Measurements from ENCODE around the gene NOL4L.

Gene NOL4L

GRCh38 chr20:32563311-32564272 is 21.5 kb downstream of the NOL4L start:
- H3K9me2 ChIP-seq (replicated peaks; ENCODE audit: insufficient read depth, low read length): no peaks in the 10 kb centered on the region

DNA sequence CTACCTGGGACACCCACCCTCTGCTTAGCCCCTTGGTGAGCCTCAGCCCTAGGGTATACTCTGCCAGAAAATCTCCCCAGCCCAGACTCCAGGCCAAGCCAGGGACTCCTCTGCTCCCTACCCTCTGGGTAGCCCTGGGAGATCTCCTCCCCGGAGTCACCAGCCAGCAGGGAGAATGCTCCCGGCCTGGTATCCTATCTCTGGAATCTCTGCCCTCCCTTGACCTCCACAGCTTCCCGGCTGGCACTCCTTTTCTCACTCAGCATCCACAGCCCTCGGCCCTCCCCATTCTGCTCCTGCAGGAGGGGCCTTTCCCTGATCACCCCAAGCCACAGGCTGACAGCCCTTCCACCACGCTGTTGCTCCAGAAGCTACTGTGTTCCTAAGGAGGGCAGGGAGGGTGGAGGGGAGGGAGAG is 22.6 kb downstream of the NOL4L start:
- H3K36me3 ChIP-seq (ENCODE audit: low read length): no peaks in the 10 kb centered on the region

More at GRCh38 chr20:32563311-32564272, 21.5 kb downstream of the NOL4L start:
- no peak overlapping the region for H3K4me3 ChIP-seq (ENCODE audit: insufficient read depth, low read length, poor library complexity, severe bottlenecking)
- H3K9ac ChIP-seq (ENCODE audit: low read length): no peak overlapping the region
- H3K9me3 ChIP-seq (ENCODE audit: insufficient read depth, low read length): no peaks in the 10 kb centered on the region
- no peak overlapping the region for H3K4me2 ChIP-seq (ENCODE audit: low read depth, low read length, poor library complexity, severe bottlenecking)
- no peaks in the 10 kb centered on the region for H3K79me2 ChIP-seq (ENCODE audit: insufficient read depth, low read length)
- no peak overlapping the region for H3K27ac ChIP-seq (ENCODE audit: low read depth, low read length)
- H3K36me3 ChIP-seq (ENCODE audit: low read length): no peaks in the 10 kb centered on the region
- H3F3A ChIP-seq (ENCODE audit: insufficient read depth): no peaks in the 10 kb centered on the region
- no peak overlapping the region for H2AFZ ChIP-seq (ENCODE audit: low read depth, low read length, severe bottlenecking)
- no peak for TF ChIP-seq CTCF (IDR thresholded peaks at IDR 0.05; ENCODE audit: insufficient read depth, low read length, poor library complexity, severe bottlenecking)
- no peak for TF ChIP-seq EZH2phosphoT487 (conservative IDR thresholded peaks at IDR 0.05; ENCODE audit: low read length)
- no peaks in the 10 kb centered on the region for H4K20me1 ChIP-seq (ENCODE audit: low read depth, low read length)
- no peaks in the 10 kb centered on the region for H3K27me3 ChIP-seq (ENCODE audit: low read length)

GRCh38 chr20:32560989-32561830 is 23.9 kb downstream of the NOL4L start:
- Histone ChIP-seq H3K36me3 (ENCODE audit: low read length) (no peaks in the 10 kb centered on the region), H3K4me3 (ENCODE audit: insufficient read depth, low read length, poor library complexity, severe bottlenecking) (no peak overlapping the region), H4K20me1 (ENCODE audit: low read depth, low read length) (no peaks in the 10 kb centered on the region), H3F3A (ENCODE audit: insufficient read depth) (no peaks in the 10 kb centered on the region), H3K79me2 (ENCODE audit: insufficient read depth, low read length) (no peaks in the 10 kb centered on the region), H3K27ac (ENCODE audit: low read depth, low read length) (no peak overlapping the region), H2AFZ (ENCODE audit: low read depth, low read length, severe bottlenecking) (no peak overlapping the region), H3K9me3 (ENCODE audit: insufficient read depth, low read length) (no peaks in the 10 kb centered on the region), H3K27me3 (ENCODE audit: low read length) (no peaks in the 10 kb centered on the region), H3K9ac (ENCODE audit: low read length) (no peak overlapping the region), H3K4me2 (ENCODE audit: low read depth, low read length, poor library complexity, severe bottlenecking) (no peak overlapping the region), H3K9me2 (replicated peaks; ENCODE audit: insufficient read depth, low read length) (no peaks in the 10 kb centered on the region)
- no peak for TF ChIP-seq EZH2phosphoT487 (conservative IDR thresholded peaks at IDR 0.05; ENCODE audit: low read length)
- TF ChIP-seq CTCF (IDR thresholded peaks at IDR 0.05; ENCODE audit: insufficient read depth, low read length, poor library complexity, severe bottlenecking): no peak

More for the DNA sequence above, 22.6 kb downstream of the NOL4L start:
- Histone ChIP-seq H4K20me1 (ENCODE audit: low read depth, low read length) (no peaks in the 10 kb centered on the region), H3K9me3 (ENCODE audit: insufficient read depth, low read length) (no peaks in the 10 kb centered on the region), H3K9ac (ENCODE audit: low read length) (no peak overlapping the region), H3K9me2 (replicated peaks; ENCODE audit: insufficient read depth, low read length) (no peaks in the 10 kb centered on the region), H3K79me2 (ENCODE audit: insufficient read depth, low read length) (no peaks in the 10 kb centered on the region), H3K4me2 (ENCODE audit: low read depth, low read length, poor library complexity, severe bottlenecking) (no peak overlapping the region), H3K4me3 (ENCODE audit: insufficient read depth, low read length, poor library complexity, severe bottlenecking) (no peak overlapping the region), H3F3A (ENCODE audit: insufficient read depth) (no peaks in the 10 kb centered on the region), H2AFZ (ENCODE audit: low read depth, low read length, severe bottlenecking) (no peak overlapping the region), H3K27ac (ENCODE audit: low read depth, low read length) (no peak overlapping the region), H3K27me3 (ENCODE audit: low read length) (no peaks in the 10 kb centered on the region)
- no peak for TF ChIP-seq EZH2phosphoT487 (conservative IDR thresholded peaks at IDR 0.05; ENCODE audit: low read length)
- no peak for TF ChIP-seq CTCF (IDR thresholded peaks at IDR 0.05; ENCODE audit: insufficient read depth, low read length, poor library complexity, severe bottlenecking)
